Measurements from ENCODE around the gene MPZL2.

- TF ChIP-seq CTCF (conservative IDR thresholded peaks at IDR 0.05; ENCODE audit: low read depth in 2 of 2) (no peak), EZH2 (IDR thresholded peaks at IDR 0.05; ENCODE audit: low read depth, unreplicated experiment) (no peak), EZH2phosphoT487 (IDR thresholded peaks at IDR 0.05; ENCODE audit: unreplicated experiment) (no peak), REST (IDR thresholded peaks at IDR 0.05; ENCODE audit: unreplicated experiment) (no peak), POLR2AphosphoS5 (IDR thresholded peaks at IDR 0.05; ENCODE audit: low read depth) (no peak), ZNF462 (CRISPR knock-in tag; IDR thresholded peaks at IDR 0.05) (no peak), JUNB (IDR thresholded peaks at IDR 0.05; ENCODE audit: unreplicated experiment) (no peak), CREB1 (CRISPR knock-in tag; IDR thresholded peaks at IDR 0.05; ENCODE audit: low read depth) (no peak), STAT1 (IDR thresholded peaks at IDR 0.05; ENCODE audit: unreplicated experiment) (no peak), ZNF114 (CRISPR knock-in tag; IDR thresholded peaks at IDR 0.05) (no peak)
These were observed 27.5 kb upstream of the MPZL2 start for GRCh38 chr11:118291477-118292135.
